Muscle layer of colon (tissue), 2 donors: ENCODE results near the gene KREMEN1.

ENCODE experiments used
- H3K27ac ChIP-seq: one replicate; pipeline ENCODE4 v1.7.0; 2013; ENCODE audit warnings: low read depth, mild to moderate bottlenecking, low read length, moderate library complexity
- H3K27me3 ChIP-seq, 2 donors: one replicate each; pipeline ENCODE4 v1.7.0; 2013; ENCODE audit warnings: low read length in 2 of 2, mild to moderate bottlenecking in 2 of 2; ENCODE audit not compliant: insufficient read depth in 2 of 2, control insufficient read depth in 1 of 2
- H3K36me3 ChIP-seq: one replicate; pipeline ENCODE4 v1.7.0; 2013; ENCODE audit warnings: mild to moderate bottlenecking, low read length; ENCODE audit not compliant: insufficient read depth
- H3K4me1 ChIP-seq: one replicate; pipeline ENCODE4 v1.7.0; 2013; ENCODE audit warnings: mild to moderate bottlenecking, low read length; ENCODE audit not compliant: insufficient read depth
- H3K4me3 ChIP-seq, 2 donors: one replicate each; pipeline ENCODE4 v1.7.0; 2013; ENCODE audit warnings: low read length in 2 of 2, low read depth in 1 of 2, mild to moderate bottlenecking in 1 of 2, moderate library complexity in 1 of 2
- H3K9ac ChIP-seq: one replicate; pipeline ENCODE4 v1.7.0; 2013; ENCODE audit warnings: low read length
- H3K9me3 ChIP-seq: one replicate; pipeline ENCODE4 v1.7.0; 2013; ENCODE audit warnings: mild to moderate bottlenecking, low read length
- donor health status: abdominal sarcoma.
- donor health status: Adenocarcinoma of cecum.

The KREMEN1 gene

GRCh38 chr22:29126670-29127395, 54.0 kb downstream of the KREMEN1 start:
- Histone ChIP-seq H3K4me1 (no peaks in the 10 kb centered on the region), H3K9me3 (no peaks in the 10 kb centered on the region), H3K27ac (no peak overlapping the region), H3K27me3 (no peaks in the 10 kb centered on the region), H3K9ac (no peak overlapping the region), H3K36me3 (peaks cover 11% of the 10 kb centered on the region), H3K4me3 (no peak overlapping the region)

GRCh38 chr22:29128891-29129807, 56.3 kb downstream of the KREMEN1 start:
- H3K27ac ChIP-seq: no peak overlapping the region

GRCh38 chr22:29129808-29130140, 56.9 kb downstream of the KREMEN1 start:
- H3K36me3 ChIP-seq: peaks cover 11% of the 10 kb centered on the region
- no peak overlapping the region for H3K4me3 ChIP-seq
- no peaks in the 10 kb centered on the region for H3K27me3 ChIP-seq
- no peak overlapping the region for H3K27ac ChIP-seq
- no peak overlapping the region for H3K9ac ChIP-seq
- no peaks in the 10 kb centered on the region for H3K4me1 ChIP-seq
- no peaks in the 10 kb centered on the region for H3K9me3 ChIP-seq

More at GRCh38 chr22:29128891-29129807, 56.3 kb downstream of the KREMEN1 start:
- Histone ChIP-seq H3K4me3 (no peak overlapping the region), H3K9me3 (no peaks in the 10 kb centered on the region), H3K27me3 (no peaks in the 10 kb centered on the region), H3K36me3 (peaks cover 11% of the 10 kb centered on the region), H3K4me1 (no peaks in the 10 kb centered on the region), H3K9ac (no peak overlapping the region)

- Histone ChIP-seq H3K27ac (no peak overlapping the region), H3K27me3 (no peaks in the 10 kb centered on the region), H3K4me1 (no peaks in the 10 kb centered on the region), H3K36me3 (peaks cover 11% of the 10 kb centered on the region), H3K9me3 (no peaks in the 10 kb centered on the region), H3K9ac (no peak overlapping the region), H3K4me3 (no peak overlapping the region)
Measured at GRCh38 chr22:29130476-29130875, 57.6 kb downstream of the KREMEN1 start.

DNA sequence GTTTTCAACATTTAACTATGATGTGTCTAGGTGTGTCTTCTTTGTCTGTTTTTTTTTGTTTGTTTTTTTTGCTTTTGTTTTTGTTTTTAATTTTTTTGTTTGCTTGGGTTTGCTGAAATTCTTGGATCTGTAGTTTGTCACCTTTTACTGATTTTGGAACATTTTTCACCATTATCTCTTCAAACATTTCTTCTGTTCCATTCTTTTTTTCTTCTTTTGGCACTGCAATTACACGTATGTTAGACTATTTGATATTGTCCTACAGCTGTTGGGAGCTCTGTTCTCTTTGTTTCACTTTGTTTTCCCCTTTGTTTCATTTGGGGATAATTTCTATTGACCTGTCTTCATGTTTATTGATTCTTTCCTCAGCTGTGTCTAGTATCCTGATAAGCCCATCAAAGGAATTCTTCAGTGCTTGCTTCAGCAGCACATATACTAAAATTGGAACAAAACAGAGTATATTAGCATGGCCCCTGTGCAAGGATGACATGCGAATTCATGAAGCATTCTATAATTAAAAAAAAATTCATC, 60.8 kb downstream of the KREMEN1 start:
- no peak overlapping the region for H3K27ac ChIP-seq
- H3K27me3 ChIP-seq: no peaks in the 10 kb centered on the region
- H3K9me3 ChIP-seq: no peaks in the 10 kb centered on the region
- H3K4me1 ChIP-seq: no peaks in the 10 kb centered on the region
- no peak overlapping the region for H3K4me3 ChIP-seq
- H3K36me3 ChIP-seq: peaks cover 7% of the 10 kb centered on the region
- no peak overlapping the region for H3K9ac ChIP-seq

- H3K9ac ChIP-seq: no peak overlapping the region
- no peaks in the 10 kb centered on the region for H3K9me3 ChIP-seq
- no peaks in the 10 kb centered on the region for H3K27me3 ChIP-seq
- H3K36me3 ChIP-seq: peaks cover 7% of the 10 kb centered on the region
- H3K4me1 ChIP-seq: no peaks in the 10 kb centered on the region
- H3K4me3 ChIP-seq: no peak overlapping the region
- H3K27ac ChIP-seq: no peak overlapping the region
Measured at GRCh38 chr22:29134448-29134847, 61.6 kb downstream of the KREMEN1 start.

DNA sequence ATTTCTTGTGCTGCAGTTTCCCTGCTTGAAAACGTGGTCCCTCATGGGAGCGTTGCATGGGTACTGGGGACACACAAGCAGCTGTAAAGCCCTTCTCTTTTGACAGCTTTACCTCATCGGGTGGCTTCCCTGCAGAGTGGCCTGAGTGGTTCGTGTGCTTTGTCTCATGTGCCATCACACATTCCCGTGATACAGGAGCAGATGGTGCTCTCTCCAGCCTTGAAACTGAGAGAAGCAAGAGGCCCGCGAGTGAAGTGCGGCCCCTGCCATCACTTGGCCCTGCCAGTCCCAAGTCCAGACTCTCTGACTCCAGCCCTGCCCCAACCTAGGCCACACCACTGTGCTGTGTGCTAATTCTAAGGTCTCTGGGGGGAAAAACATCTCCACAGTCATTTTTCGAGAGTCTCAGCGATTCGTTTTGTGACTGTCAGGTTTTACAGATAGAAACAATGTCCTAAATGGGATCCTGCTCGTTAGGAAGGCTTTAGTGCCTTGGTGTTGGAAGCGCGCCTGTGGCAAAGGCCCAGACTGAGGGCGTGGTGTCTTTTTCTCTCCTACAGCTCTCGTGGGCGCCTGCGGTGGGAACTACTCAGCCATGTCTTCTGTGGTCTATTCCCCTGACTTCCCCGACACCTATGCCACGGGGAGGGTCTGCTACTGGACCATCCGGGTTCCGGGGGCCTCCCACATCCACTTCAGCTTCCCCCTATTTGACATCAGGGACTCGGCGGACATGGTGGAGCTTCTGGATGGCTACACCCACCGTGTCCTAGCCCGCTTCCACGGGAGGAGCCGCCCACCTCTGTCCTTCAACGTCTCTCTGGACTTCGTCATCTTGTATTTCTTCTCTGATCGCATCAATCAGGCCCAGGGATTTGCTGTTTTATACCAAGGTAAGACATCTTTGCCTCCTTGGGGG, 64.2 kb downstream of the KREMEN1 start:
- Histone ChIP-seq H3K36me3 (peaks cover 10% of the 10 kb centered on the region), H3K27ac (no peak overlapping the region), H3K4me1 (no peaks in the 10 kb centered on the region), H3K9ac (no peak overlapping the region), H3K9me3 (no peaks in the 10 kb centered on the region), H3K27me3 (no peaks in the 10 kb centered on the region), H3K4me3 (no peak overlapping the region)

DNA sequence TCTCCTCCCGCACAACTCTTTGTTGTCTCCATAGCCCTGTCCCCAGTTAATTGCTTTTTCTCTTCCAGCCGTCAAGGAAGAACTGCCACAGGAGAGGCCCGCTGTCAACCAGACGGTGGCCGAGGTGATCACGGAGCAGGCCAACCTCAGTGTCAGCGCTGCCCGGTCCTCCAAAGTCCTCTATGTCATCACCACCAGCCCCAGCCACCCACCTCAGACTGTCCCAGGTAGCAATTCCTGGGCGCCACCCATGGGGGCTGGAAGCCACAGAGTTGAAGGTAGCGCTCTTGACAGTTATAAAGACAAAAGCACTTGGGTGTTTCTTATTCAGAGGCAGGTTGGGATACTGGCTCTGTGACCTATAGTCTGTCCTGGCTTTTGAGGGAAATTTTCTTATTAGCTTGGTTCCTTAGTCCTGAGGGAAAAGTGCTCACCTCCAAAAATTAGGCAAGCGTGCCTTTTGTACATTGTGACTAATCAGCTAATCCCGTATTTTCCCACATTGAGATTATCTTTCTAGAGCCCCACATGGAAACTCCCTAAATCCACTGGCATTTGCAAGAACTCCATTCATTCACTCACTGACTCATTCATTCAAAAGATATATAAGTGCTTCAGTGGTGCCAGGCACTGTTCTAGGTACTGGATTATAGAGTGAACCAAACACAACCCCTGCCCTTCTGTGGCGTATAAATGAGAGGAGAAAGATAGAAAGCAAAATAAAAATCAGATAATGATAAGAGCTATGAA, 65.9 kb downstream of the KREMEN1 start:
- no peak overlapping the region for H3K4me3 ChIP-seq
- H3K9ac ChIP-seq: no peak overlapping the region
- no peaks in the 10 kb centered on the region for H3K9me3 ChIP-seq
- H3K27me3 ChIP-seq: no peaks in the 10 kb centered on the region
- no peaks in the 10 kb centered on the region for H3K4me1 ChIP-seq
- H3K36me3 ChIP-seq: peaks cover 10% of the 10 kb centered on the region
- H3K27ac ChIP-seq: no peak overlapping the region

GRCh38 chr22:29139965-29140782, 67.3 kb downstream of the KREMEN1 start:
- no peak overlapping the region for H3K9ac ChIP-seq
- H3K36me3 ChIP-seq: peaks cover 10% of the 10 kb centered on the region
- no peak overlapping the region for H3K27ac ChIP-seq
- no peaks in the 10 kb centered on the region for H3K4me1 ChIP-seq
- no peaks in the 10 kb centered on the region for H3K27me3 ChIP-seq
- H3K9me3 ChIP-seq: no peaks in the 10 kb centered on the region
- H3K4me3 ChIP-seq: no peak overlapping the region

- Histone ChIP-seq H3K9me3 (no peaks in the 10 kb centered on the region), H3K4me3 (no peak overlapping the region), H3K36me3 (peaks cover 10% of the 10 kb centered on the region), H3K27me3 (no peaks in the 10 kb centered on the region), H3K27ac (no peak overlapping the region), H3K9ac (no peak overlapping the region), H3K4me1 (no peaks in the 10 kb centered on the region)
Measured at GRCh38 chr22:29141078-29141688, 68.3 kb downstream of the KREMEN1 start.
